NCI-H1436 (cell line): ENCODE results near the gene SHKBP1.

ENCODE experiments used
- DNase-seq: peaks from one replicate; lab custom pipeline; 2025; lab: John Stamatoyannopoulos, UW

The SHKBP1 gene

GRCh38 chr19:40601134-40601974, 24.7 kb downstream of the SHKBP1 start, which contains the start of gene LTBP4:
LTBP4 (plus strand) TSS chr19:40601369; CDS start chr19:40601388, 19 bp downstream.
- DNase-seq: no peak

- DNase-seq: no peak
Observed at GRCh38 chr19:40603071-40603388, 26.4 kb downstream of the SHKBP1 start.

- DNase-seq: peak; percentile 96
Observed at GRCh38 chr19:40603389-40604170, 26.9 kb downstream of the SHKBP1 start.

GRCh38 chr19:40604171-40604646, 27.5 kb downstream of the SHKBP1 start:
- DNase-seq: no peak

DNA sequence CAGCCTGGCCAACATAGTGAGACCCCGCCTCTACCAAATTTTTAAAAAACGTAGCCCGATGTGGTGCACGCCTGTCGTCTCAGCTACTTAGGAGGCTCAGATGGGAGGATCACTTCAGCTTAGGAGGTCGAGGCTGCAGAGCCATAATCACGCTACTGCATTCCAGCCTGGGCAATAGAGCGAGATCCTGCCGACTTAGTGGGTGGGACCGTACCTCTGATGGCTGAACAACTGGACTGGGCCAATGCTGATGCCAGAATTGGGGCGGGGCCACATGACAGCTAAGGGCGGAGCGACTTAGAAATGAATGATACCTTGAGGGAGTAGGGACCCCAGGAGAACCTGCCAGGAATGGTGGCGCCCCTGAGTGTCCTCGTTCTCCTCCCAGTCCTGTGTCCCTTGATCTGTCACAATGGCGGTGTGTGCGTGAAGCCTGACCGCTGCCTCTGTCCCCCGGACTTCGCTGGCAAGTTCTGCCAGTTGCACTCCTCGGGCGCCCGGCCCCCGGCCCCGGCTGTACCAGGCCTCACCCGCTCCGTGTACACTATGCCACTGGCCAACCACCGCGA, 28.1 kb downstream of the SHKBP1 start:
- DNase-seq: no peak

GRCh38 chr19:40605216-40605971, 28.7 kb downstream of the SHKBP1 start:
- peak; percentile 33 for DNase-seq

DNA sequence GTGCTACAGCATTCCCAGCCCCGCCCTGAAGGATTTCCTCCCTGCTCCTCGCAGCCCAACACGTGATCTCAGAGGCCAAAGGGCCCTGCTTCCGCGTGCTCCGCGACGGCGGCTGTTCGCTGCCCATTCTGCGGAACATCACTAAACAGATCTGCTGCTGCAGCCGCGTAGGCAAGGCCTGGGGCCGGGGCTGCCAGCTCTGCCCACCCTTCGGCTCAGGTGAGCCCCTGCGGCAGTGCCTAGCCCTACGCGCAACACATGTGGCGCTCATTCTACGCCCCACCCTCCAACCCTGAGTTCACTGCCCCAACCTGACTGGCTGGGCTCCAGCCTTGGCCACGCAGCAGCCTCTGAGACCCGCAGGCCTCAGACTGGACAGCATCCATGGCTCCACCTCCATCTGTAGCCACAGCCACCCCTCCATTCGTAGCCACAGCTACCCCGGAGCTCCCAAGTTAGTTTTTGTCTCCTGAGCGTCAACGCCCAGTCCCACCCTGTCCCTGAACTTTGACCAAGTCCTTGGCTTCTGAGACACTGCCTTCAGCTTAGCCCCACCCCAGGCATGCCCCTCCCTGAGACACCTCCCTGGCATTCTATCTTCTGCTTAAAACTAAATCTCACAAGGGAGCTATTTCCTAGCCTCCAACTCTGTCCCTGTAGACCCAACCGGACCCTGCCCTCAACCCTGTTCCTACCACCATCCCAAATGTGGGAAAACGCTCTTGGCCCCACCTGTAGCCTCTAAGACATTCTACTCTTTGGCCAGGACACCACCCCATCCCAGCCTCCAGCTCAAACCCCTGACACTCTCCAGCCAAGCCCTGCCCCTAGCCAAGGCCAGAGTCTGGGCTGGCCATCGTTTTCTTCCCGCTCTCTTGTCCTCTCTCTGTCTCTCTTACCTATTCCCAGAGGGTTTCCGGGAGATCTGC, 30.9 kb downstream of the SHKBP1 start:
- DNase-seq: no peak

DNA sequence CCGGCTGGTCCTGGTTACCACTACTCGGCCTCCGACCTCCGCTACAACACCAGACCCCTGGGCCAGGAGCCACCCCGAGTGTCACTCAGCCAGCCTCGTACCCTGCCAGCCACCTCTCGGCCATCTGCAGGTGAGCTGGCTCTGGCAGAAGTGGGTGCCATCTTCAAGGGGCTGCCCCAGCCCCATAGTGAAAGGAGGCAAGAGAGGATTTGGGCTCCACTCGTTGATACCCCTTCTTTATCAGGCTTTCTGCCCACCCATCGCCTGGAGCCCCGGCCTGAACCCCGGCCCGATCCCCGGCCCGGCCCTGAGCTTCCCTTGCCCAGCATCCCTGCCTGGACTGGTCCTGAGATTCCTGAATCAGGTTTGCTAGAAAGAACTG, 31.6 kb downstream of the SHKBP1 start:
- no peak for DNase-seq

DNA sequence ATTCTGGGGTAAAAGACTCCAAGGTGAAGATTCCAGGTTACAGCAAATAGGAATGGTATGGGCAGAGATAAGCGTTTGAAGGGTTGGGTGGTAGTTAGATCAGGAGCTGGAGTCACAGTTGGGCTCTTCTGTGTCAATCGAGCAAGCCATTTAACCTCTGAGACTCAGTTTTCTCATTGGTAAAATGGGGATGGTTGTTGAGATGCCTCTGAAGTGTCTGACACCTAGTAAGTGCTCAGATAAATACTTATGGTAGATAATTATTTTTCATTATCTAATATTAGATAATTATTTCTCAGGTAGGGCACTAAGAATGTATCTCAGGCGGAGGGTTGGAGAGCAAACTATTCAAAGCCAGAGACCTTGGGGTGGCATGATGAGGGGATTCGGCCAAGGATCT, 32.3 kb downstream of the SHKBP1 start:
- no peak for DNase-seq

GRCh38 chr19:40609561-40610395, 33.1 kb downstream of the SHKBP1 start:
- DNase-seq: peak; percentile 80

- DNase-seq: peak; percentile 36
Observed at GRCh38 chr19:40610396-40611064, 33.9 kb downstream of the SHKBP1 start.

DNA sequence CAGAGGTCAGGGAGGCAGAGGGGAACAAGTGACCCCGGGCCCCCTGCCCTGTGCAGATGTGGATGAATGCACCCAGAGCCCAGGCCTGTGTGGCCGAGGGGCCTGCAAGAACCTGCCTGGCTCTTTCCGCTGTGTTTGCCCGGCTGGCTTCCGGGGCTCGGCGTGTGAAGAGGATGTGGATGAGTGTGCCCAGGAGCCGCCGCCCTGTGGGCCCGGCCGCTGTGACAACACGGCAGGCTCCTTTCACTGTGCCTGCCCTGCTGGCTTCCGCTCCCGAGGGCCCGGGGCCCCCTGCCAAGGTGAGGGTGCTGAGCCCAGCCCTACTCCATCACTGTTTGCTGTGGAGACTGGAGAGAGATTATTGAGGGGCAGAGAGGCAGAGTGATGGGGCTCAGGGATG, 34.4 kb downstream of the SHKBP1 start:
- no peak for DNase-seq

DNA sequence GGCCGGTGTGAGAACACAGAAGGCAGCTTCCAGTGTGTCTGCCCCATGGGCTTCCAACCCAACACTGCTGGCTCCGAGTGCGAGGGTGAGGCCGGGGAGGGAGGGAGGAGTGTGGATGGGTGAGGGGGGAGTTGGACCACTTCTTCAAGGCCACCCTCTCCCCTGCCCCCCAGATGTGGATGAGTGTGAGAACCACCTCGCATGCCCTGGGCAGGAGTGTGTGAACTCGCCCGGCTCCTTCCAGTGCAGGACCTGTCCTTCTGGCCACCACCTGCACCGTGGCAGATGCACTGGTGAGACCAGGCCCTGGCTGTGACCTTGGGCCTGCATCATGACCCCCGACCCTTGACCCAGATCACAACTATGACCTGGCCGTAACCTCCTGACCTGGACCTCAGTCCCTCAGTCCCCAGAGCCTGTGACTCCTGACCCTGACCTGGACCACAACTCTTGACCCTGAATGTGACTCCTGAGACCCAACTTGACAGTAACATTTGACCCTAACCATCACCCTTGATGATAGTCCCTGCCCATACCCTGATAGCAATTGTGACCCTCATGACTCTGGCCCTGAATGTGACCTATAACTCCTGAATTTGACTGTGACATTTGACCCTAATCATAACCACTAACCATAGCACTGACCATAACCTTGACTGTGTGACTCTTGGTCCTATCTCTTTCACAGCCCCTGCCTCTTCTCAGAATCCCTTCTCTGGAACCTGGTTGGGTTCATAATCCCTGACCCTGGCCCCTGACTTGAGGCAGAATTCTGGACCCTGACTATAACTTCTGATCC, 35.4 kb downstream of the SHKBP1 start:
- DNase-seq: no peak

DNA sequence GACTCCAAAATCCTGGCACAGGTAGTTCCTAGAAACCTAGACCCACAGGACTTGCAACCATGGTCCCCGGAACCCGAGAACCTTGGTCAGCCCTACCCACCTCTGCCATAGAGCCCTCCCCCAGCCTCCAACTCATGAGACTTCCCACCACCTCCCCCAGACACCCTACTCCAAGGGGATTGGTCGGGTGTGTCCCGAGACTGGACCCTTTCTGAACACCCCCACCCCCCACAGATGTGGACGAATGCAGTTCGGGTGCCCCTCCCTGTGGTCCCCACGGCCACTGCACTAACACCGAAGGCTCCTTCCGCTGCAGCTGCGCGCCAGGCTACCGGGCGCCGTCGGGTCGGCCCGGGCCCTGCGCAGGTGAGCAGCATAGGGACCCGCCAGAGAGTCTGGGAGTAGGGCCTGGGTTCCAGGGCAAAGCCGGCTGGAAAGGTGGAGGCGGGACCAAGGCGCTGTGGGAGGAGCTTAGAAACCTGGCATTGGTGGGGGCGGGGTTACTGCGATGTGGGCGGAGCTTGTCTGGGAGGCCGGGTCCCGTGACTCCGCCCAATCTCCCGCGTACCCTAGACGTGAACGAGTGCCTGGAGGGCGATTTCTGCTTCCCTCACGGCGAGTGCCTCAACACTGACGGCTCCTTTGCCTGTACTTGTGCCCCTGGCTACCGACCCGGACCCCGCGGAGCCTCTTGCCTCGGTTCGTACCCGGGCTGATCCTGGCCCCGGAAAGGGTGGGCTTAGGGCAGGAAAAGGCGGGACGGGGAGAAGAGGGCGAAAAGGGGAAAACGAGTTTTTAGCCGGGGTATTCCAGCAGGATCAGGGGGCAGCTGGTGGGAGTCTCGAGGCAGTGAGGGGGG, 36.4 kb downstream of the SHKBP1 start:
- DNase-seq: peak; percentile 79

DNA sequence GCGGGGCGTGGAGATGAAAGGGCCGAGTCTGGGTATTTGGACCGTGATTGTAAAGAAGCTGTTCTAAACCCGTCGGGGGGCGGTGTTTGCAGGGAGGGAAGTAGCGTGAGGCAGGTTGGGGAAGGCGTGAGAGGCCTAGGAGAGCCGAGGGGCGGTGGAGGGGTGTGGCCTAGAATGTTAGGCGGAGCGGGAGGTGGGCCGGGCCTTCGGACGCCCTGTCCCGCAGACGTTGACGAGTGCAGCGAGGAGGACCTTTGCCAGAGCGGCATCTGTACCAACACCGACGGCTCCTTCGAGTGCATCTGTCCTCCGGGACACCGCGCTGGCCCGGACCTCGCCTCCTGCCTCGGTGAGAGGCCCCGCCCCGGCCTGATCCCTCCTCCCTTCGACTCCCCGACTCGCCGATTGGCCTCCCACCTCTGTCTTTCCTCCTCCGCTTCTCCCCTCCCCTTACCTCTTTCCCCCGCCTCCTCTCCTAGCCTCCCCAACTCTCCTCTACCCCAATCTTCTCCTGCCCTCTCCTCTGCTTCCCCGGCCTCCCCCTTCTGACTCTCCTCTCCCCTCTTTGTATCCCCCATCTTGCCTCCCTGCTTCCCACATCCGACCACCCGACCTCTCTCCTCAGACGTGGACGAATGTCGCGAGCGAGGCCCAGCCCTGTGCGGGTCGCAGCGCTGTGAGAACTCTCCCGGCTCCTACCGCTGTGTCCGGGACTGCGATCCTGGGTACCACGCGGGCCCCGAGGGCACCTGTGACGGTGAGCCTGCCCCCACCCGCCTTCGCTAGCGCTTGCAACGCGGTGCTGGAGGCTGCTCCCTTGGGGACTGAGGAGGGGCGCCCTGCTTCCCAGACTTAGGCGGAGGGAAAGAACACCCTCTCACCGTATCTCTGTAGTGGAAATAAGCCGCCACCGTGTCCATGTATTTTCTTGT, 37.3 kb downstream of the SHKBP1 start:
- DNase-seq: peak; percentile 88

GRCh38 chr19:40614622-40615411, 38.1 kb downstream of the SHKBP1 start:
- DNase-seq: no peak
